IMR-90 (cell line): ENCODE data around the gene PI4KA.

ENCODE experiments used
- CEBPB ChIP-seq: IDR thresholded peaks from 2 replicates; pipeline ENCODE4 v1.6.1; 2012; ENCODE audit warnings: low read depth, low read length, improper control_type of control experiment
- CHD1 ChIP-seq: IDR thresholded peaks from 2 replicates; pipeline ENCODE4 v1.6.1; 2012; ENCODE audit warnings: low read depth, low read length, improper control_type of control experiment
- FOS ChIP-seq: fragments of 150-350 bp; IDR thresholded peaks from 2 replicates; pipeline ENCODE4 v1.6.1; 2016; ENCODE audit warnings: low read depth, low read length
- MAZ ChIP-seq: IDR thresholded peaks from 2 replicates; pipeline ENCODE4 v1.6.1; 2012; ENCODE audit warnings: low read depth, mild to moderate bottlenecking, low read length, improper control_type of control experiment, moderate library complexity, borderline replicate concordance
- MXI1 ChIP-seq: IDR thresholded peaks from 2 replicates; pipeline ENCODE4 v1.6.1; 2012; ENCODE audit warnings: low read depth, mild to moderate bottlenecking, low read length, moderate library complexity, borderline replicate concordance
- POLR2A ChIP-seq: IDR thresholded peaks from 2 replicates; pipeline ENCODE4 v1.6.1; 2012; ENCODE audit warnings: mild to moderate bottlenecking, low read depth, low read length
- RAD21 ChIP-seq: IDR thresholded peaks from 2 replicates; pipeline ENCODE4 v1.6.1; 2012; ENCODE audit warnings: low read length, improper control_type of control experiment
- RCOR1 ChIP-seq: IDR thresholded peaks from 2 replicates; pipeline ENCODE4 v1.6.1; 2012; ENCODE audit warnings: mild to moderate bottlenecking, low read length, improper control_type of control experiment; ENCODE audit not compliant: insufficient replicate concordance
- RFX5 ChIP-seq: IDR thresholded peaks from 2 replicates; pipeline ENCODE4 v1.8.0; 2012; ENCODE audit warnings: low read depth, mild to moderate bottlenecking, low read length, moderate library complexity
- SMC3 ChIP-seq: fragments of 150-350 bp; IDR thresholded peaks from 2 replicates; pipeline ENCODE4 v1.6.1; 2016; ENCODE audit warnings: low read depth, mild to moderate bottlenecking, antibody characterized with exemption, low read length, moderate library complexity
- USF2 ChIP-seq: fragments of 150-350 bp; IDR thresholded peaks from 2 replicates; pipeline ENCODE4 v1.6.1; 2017; ENCODE audit warnings: mild to moderate bottlenecking, antibody characterized with exemption, low read length, low read depth
- TF ChIP-seq, protein P1 (sequence below): conservative IDR thresholded peaks from 2 replicates; pipeline ENCODE4 v1.5.1; 2012; ENCODE audit warnings: mild to moderate bottlenecking, low read depth, low read length, improper control_type of control experiment

DNA sequence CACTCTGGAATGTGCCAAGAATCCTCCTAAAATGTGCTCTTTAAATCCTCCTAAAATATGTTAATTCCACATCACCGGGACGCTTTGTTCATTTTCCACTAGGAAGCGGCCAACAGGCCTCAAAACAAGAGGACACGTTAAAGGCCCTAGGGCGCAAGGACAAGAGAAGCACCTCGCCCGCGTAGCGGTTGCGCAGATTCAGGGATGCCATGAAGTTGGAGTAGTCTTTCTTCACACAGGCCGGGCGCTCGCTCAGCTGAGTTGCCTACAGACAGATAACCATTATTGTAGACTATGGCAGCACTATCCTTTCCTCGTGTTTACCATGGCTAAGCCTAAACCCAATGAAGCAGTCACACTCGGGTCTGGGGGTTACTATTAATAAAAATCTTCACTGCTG is 114.2 kb downstream of the PI4KA start:
- TF ChIP-seq RCOR1, result no peak
- TF ChIP-seq, protein P1, sequence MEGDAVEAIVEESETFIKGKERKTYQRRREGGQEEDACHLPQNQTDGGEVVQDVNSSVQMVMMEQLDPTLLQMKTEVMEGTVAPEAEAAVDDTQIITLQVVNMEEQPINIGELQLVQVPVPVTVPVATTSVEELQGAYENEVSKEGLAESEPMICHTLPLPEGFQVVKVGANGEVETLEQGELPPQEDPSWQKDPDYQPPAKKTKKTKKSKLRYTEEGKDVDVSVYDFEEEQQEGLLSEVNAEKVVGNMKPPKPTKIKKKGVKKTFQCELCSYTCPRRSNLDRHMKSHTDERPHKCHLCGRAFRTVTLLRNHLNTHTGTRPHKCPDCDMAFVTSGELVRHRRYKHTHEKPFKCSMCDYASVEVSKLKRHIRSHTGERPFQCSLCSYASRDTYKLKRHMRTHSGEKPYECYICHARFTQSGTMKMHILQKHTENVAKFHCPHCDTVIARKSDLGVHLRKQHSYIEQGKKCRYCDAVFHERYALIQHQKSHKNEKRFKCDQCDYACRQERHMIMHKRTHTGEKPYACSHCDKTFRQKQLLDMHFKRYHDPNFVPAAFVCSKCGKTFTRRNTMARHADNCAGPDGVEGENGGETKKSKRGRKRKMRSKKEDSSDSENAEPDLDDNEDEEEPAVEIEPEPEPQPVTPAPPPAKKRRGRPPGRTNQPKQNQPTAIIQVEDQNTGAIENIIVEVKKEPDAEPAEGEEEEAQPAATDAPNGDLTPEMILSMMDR, result no peak
- TF ChIP-seq POLR2A, result no peak
- TF ChIP-seq SMC3, result no peak
- TF ChIP-seq MXI1, result no peak
- TF ChIP-seq RAD21, result no peak
- TF ChIP-seq USF2, result no peak
- no peak for TF ChIP-seq FOS
- no peak for TF ChIP-seq CEBPB
- TF ChIP-seq CHD1, result no peak
- TF ChIP-seq MAZ, result no peak
- no peak for TF ChIP-seq RFX5
